HG03442 (cell line): ENCODE data around the gene ZNF143.
A peak's percentile ranks its signal among the peaks of the same experiment; 100 is the strongest.
"Not testable (repeated sequence)": the region's sequence is repeated elsewhere in the genome, so short reads cannot be mapped to it uniquely, and the experiment has no call there.

Experiments used
- ATAC-seq: cut with Tn5 transposase; IDR thresholded peaks from one replicate; pipeline ENCODE4 v1.9.1; 2021; ENCODE audit warnings: mild to moderate bottlenecking, moderate library complexity; ENCODE audit not compliant: unreplicated experiment

The ZNF143 gene

GRCh38 chr11:9460322-9461062, at the start of gene ZNF143:
ZNF143 (plus strand) TSS chr11:9461012; CDS start chr11:9471309, 10,297 bp downstream.
- peak; percentile 86 for ATAC-seq

GRCh38 chr11:9428706-9429105, 32.1 kb upstream of the ZNF143 start:
- no peak for ATAC-seq

- no peak for ATAC-seq
These were observed 22.2 kb upstream of the ZNF143 start for GRCh38 chr11:9438611-9439010.

- no peak for ATAC-seq
These were observed 14.6 kb upstream of the ZNF143 start for GRCh38 chr11:9446230-9446629.

- no peak for ATAC-seq
These were observed 12.0 kb upstream of the ZNF143 start for GRCh38 chr11:9448576-9449352.

- not testable (repeated sequence) for ATAC-seq
These were observed 8.8 kb upstream of the ZNF143 start for GRCh38 chr11:9452023-9452422.

GRCh38 chr11:9455722-9456121, 5.1 kb upstream of the ZNF143 start:
- ATAC-seq, result no peak

- ATAC-seq, result no peak
These were observed 1.0 kb upstream of the ZNF143 start for GRCh38 chr11:9459667-9460321.

GRCh38 chr11:9461063-9461759, 399 bp downstream of the ZNF143 start:
- ATAC-seq, result peak; percentile 36

GRCh38 chr11:9461760-9462134, 935 bp downstream of the ZNF143 start:
- no peak for ATAC-seq

- no peak for ATAC-seq
These were observed 1.5 kb downstream of the ZNF143 start for GRCh38 chr11:9462172-9462799.

- ATAC-seq, result no peak
These were observed 2.2 kb downstream of the ZNF143 start for GRCh38 chr11:9462806-9463537.

- no peak for ATAC-seq
These were observed 10.0 kb downstream of the ZNF143 start for GRCh38 chr11:9470765-9471164.

- no peak for ATAC-seq
These were observed 12.6 kb downstream of the ZNF143 start for GRCh38 chr11:9473408-9473807.

- no peak for ATAC-seq
These were observed 19.1 kb downstream of the ZNF143 start for GRCh38 chr11:9479899-9480298.

GRCh38 chr11:9489080-9489765, 28.4 kb downstream of the ZNF143 start:
- ATAC-seq, result no peak

- no peak for ATAC-seq
These were observed 29.6 kb downstream of the ZNF143 start for GRCh38 chr11:9490376-9490775.

- ATAC-seq, result no peak
These were observed 32.7 kb downstream of the ZNF143 start for GRCh38 chr11:9493492-9493891.

GRCh38 chr11:9494316-9494715, 33.5 kb downstream of the ZNF143 start:
- no peak for ATAC-seq
